GM18498 (cell line): ENCODE results near the gene NACC2.
"Not testable (repeated sequence)": the region's sequence is repeated elsewhere in the genome, so short reads cannot be mapped to it uniquely, and the experiment has no call there.

ENCODE experiments used
- ATAC-seq: cut with Tn5 transposase; IDR thresholded peaks from one replicate; pipeline ENCODE4 v1.9.1; 2021; ENCODE audit warnings: mild to moderate bottlenecking, moderate library complexity; ENCODE audit not compliant: unreplicated experiment

Gene NACC2

GRCh38 chr9:136081826-136082495 lies 13.1 kb downstream of the NACC2 start:
- ATAC-seq, result no peak

- no peak for ATAC-seq
These were observed 13.8 kb downstream of the NACC2 start for GRCh38 chr9:136081113-136081825.

DNA sequence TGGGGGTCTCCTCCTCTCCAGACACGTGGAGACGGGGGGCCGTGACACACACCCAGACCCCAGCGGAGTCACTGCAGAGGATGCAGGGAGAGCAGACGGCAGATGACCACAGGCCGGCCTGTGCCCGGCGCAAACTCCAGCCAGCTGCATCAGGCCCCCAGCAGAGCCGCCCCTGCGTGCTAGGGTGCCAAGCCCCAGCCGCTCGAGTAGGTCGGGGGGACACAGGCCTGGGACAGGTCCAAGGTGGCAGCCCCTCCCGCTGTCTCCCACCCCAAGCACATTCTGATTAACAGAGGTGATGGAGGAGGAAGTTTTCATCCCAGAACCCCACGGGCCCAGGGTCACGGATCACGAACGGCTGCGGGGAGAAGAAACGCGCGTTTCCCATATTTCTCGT lies 14.4 kb downstream of the NACC2 start:
- no peak for ATAC-seq

DNA sequence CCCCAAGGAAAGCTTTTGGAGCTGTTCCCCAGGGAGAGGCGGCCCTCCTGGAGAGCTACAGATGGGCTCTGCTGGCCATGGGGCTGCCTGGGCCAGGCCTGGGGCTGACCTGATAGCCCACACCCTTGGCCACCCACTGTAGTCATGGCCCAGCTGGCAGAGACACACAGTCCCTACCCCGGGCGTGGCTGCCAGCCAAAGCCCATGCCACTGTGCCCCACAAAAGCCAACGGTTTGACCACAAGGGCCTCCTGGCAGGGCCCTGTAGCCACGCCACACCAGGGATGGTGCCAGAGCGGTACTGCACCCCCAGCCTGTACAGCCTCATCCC lies 15.2 kb downstream of the NACC2 start:
- ATAC-seq, result no peak

DNA sequence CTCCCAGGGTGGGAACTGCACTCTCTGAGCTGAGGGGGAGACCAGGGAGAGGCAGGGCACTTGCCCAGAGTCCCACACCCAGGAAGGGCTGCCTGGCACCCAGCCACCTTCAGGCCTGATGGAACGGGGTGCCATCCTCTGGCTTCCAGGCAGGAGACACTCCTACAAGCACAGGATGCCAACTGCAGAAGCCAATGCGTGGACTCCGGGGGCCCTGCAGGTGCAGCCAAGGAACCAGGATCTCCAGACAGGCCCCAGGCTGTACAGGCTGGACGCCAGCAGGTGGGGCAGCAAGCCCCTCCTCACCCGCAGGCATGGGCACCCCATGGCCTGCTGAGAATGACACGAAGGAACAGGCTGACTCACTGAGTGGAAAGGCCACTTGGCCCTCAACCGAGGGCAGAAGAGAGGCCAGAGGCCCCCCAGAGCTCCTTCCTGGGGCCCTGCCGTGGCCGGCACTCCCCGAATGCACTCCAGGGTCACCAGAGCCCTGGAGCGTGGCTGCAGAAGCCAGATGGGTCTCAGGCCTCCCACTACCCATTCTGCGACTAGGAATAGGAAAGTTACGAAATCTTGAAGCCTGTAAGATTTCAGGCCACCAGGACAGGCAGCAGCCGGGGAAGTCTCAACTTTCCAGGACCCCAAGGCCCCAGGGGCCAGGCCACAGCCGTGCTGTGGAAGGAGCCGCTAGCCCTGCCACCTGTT lies 15.7 kb downstream of the NACC2 start:
- ATAC-seq, result no peak

GRCh38 chr9:136078498-136079011 lies 16.5 kb downstream of the NACC2 start:
- no peak for ATAC-seq

GRCh38 chr9:136078024-136078423 lies 17.1 kb downstream of the NACC2 start:
- no peak for ATAC-seq

- no peak for ATAC-seq
These were observed 17.6 kb downstream of the NACC2 start for GRCh38 chr9:136077491-136077890.

GRCh38 chr9:136075881-136076678 lies 19.0 kb downstream of the NACC2 start:
- no peak for ATAC-seq

GRCh38 chr9:136075134-136075841 lies 19.8 kb downstream of the NACC2 start:
- no peak for ATAC-seq

- ATAC-seq, result no peak
These were observed 20.4 kb downstream of the NACC2 start for GRCh38 chr9:136074706-136075105.

GRCh38 chr9:136062657-136063439 lies 32.2 kb downstream of the NACC2 start:
- no peak for ATAC-seq

GRCh38 chr9:136061916-136062315 lies 33.2 kb downstream of the NACC2 start:
- ATAC-seq, result not testable (repeated sequence)

GRCh38 chr9:136061405-136061804 lies 33.7 kb downstream of the NACC2 start:
- ATAC-seq, result no peak

DNA sequence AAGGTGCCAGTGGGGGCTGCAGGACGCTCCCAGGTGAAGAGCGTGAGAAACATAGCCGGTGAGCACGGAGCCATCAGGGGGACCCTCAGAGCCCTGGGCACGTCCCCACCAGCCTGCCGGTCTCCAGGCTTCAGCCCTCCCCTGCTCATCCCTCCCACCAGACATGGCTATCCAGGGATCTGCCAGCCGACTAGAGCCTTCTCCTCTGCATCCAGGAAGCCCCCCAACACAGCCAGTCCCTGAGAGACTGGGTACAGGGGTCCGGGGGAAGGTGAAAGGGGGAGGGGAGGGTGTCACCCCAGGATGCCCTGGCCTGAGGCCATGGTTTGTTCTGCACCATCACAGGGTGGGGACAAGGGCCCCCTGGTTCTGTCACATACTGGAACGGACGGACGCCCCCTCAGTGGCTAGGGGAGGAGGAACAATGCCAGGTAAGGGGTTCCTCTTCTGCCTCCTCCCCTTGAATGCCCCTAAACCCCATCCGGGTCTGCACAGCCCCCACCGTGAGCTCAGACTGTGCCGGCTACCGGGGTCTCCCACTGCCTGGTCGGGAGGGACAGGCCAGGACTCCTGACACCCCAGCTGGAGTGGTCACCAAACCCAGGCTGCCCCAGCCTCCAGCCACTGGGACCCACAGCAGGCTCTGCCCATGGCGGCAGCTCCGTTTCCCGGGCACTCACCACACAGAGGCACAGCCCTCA lies 34.3 kb downstream of the NACC2 start:
- ATAC-seq, result no peak

DNA sequence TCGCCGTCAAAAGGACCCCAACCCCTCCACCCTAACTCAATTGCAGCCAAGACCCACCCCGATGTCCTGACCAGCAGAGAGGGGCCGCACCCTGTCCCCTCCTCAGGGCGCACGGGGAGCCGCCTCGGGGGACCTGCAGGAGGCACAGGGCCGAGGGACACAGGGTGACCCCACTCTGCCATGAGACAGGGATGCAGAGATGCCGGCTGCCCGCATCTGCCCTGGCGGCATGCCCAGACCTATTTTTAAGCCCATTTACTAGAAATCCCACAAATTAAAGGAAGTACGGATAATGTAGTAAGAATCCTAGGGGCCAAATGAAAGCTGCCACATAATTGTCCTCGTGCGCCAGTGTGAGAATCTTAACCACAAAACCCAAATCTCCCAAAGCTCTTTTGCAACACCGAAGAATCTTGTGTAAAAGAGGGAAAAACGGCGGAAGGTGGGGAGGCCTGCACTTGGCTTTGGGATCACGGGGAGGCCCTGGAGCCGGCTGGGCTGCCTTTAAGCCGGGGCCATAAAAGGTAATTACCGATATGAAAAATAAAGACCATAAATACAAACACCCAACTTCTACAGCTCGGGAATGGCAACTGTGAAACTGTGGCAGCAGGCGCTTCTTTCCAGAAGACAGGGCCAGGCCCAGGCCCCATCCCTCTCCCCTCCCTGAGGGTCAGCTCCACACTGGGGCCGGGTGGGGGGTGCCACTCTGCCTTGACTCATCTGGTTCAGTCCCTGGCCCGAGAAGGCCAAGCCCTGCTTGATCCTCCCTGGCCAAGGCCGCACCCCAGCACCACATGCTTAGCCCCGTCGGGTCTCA lies 35.0 kb downstream of the NACC2 start:
- ATAC-seq, result no peak

DNA sequence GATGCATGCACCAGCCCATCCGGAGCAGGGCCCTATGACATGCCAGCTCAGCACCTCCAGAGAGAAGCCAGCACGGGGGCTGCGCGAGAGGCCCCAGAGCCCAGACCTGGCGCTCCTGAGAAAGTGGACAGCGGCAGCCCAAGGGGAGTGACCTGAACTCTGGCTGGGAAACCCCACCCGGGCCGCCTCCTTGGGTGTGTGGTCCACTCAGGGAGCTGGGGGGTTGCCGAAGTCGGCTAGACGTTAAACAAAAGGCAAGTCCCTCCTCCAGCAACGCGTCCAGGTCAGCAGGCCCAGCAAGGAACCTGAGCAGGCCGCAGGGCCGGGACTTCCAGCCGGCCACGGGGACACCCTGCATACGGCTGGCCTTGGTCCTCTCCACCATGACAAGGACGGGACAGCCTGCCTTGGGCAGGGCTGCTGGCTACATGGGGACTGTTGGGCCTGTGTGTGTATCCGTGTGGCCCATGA lies 35.7 kb downstream of the NACC2 start:
- ATAC-seq, result no peak

GRCh38 chr9:136058801-136059302 lies 36.2 kb downstream of the NACC2 start:
- ATAC-seq, result no peak
